ENCODE results near the gene CFAP299. TPM values are rescaled to one million over a fixed set of nuclear protein-coding genes. Genes with fewer than 3 reads are reported as not detected.

Gene CFAP299
- total and polyA plus RNA-seq, 4 donors = 2.8 to 30.2 (median 6.6) TPM

GRCh38 chr4:80446248-80446647, 110.7 kb downstream of the CFAP299 start:
- H3K36me3 ChIP-seq (ENCODE audit: control insufficient read depth in 4 of 4, insufficient read depth in 4 of 4, low read length in 4 of 4) = no peaks in the 10 kb centered on the region
- ATAC-seq (ENCODE audit: insufficient read depth, low FRiP score) (no peak), DNase-seq (no peak)
- H3K27me3 ChIP-seq (ENCODE audit: control insufficient read depth in 3 of 3, insufficient read depth in 3 of 3, low read length in 2 of 3) = no peaks in the 10 kb centered on the region
- no peak overlapping the region for H3K4me3 ChIP-seq
- no peaks in the 10 kb centered on the region for H3K9me3 ChIP-seq (ENCODE audit: control insufficient read depth in 4 of 4, insufficient read depth in 3 of 4, low read length in 3 of 4)
- H3K9ac ChIP-seq (ENCODE audit: insufficient read depth in 1 of 2, low read length in 2 of 2) = no peak overlapping the region
- H3K4me1 ChIP-seq (ENCODE audit: control insufficient read depth in 5 of 5, insufficient read depth in 5 of 5, low read length in 5 of 5) = no peaks in the 10 kb centered on the region
- no peak overlapping the region for H3K27ac ChIP-seq (ENCODE audit: low read depth in 1 of 2, low read length in 1 of 2)
- no peak for TF ChIP-seq CTCF (IDR thresholded peaks at IDR 0.05; ENCODE audit: control extremely low read depth, extremely low read depth)

GRCh38 chr4:80446664-80447063, 111.1 kb downstream of the CFAP299 start:
- no peak overlapping the region for H3K4me3 ChIP-seq
- H3K36me3 ChIP-seq (ENCODE audit: control insufficient read depth in 4 of 4, insufficient read depth in 4 of 4, low read length in 4 of 4) = no peaks in the 10 kb centered on the region
- H3K27me3 ChIP-seq (ENCODE audit: control insufficient read depth in 3 of 3, insufficient read depth in 3 of 3, low read length in 2 of 3) = no peaks in the 10 kb centered on the region
- H3K27ac ChIP-seq (ENCODE audit: low read depth in 1 of 2, low read length in 1 of 2) = no peak overlapping the region
- TF ChIP-seq CTCF (IDR thresholded peaks at IDR 0.05; ENCODE audit: control extremely low read depth, extremely low read depth) = no peak
- H3K9me3 ChIP-seq (ENCODE audit: control insufficient read depth in 4 of 4, insufficient read depth in 3 of 4, low read length in 3 of 4) = no peaks in the 10 kb centered on the region
- DNase-seq (no peak), ATAC-seq (ENCODE audit: insufficient read depth, low FRiP score) (no peak)
- 64 to 76% methylated on average over 1 of the region's 1 CpG for WGBS, 2 donors
- H3K9ac ChIP-seq (ENCODE audit: insufficient read depth in 1 of 2, low read length in 2 of 2) = no peak overlapping the region
- H3K4me1 ChIP-seq (ENCODE audit: control insufficient read depth in 5 of 5, insufficient read depth in 5 of 5, low read length in 5 of 5) = no peaks in the 10 kb centered on the region

- H3K27ac ChIP-seq (ENCODE audit: low read depth in 1 of 2, low read length in 1 of 2) = no peak overlapping the region
- no peak overlapping the region for H3K9ac ChIP-seq (ENCODE audit: insufficient read depth in 1 of 2, low read length in 2 of 2)
- no peaks in the 10 kb centered on the region for H3K4me1 ChIP-seq (ENCODE audit: control insufficient read depth in 5 of 5, insufficient read depth in 5 of 5, low read length in 5 of 5)
- no peak overlapping the region for H3K4me3 ChIP-seq
- H3K36me3 ChIP-seq (ENCODE audit: control insufficient read depth in 4 of 4, insufficient read depth in 4 of 4, low read length in 4 of 4) = no peaks in the 10 kb centered on the region
- no peaks in the 10 kb centered on the region for H3K9me3 ChIP-seq (ENCODE audit: control insufficient read depth in 4 of 4, insufficient read depth in 3 of 4, low read length in 3 of 4)
- no peaks in the 10 kb centered on the region for H3K27me3 ChIP-seq (ENCODE audit: control insufficient read depth in 3 of 3, insufficient read depth in 3 of 3, low read length in 2 of 3)
- DNase-seq (no peak), ATAC-seq (ENCODE audit: insufficient read depth, low FRiP score) (no peak)
- 93 to 95% methylated on average over 9 of the region's 9 CpGs for WGBS, 2 donors
- TF ChIP-seq CTCF (IDR thresholded peaks at IDR 0.05; ENCODE audit: control extremely low read depth, extremely low read depth) = no peak
These were observed 112.0 kb downstream of the CFAP299 start for GRCh38 chr4:80447493-80447892.

- Histone ChIP-seq H3K27ac (ENCODE audit: low read depth in 1 of 2, low read length in 1 of 2) (no peak overlapping the region), H3K4me1 (ENCODE audit: control insufficient read depth in 5 of 5, insufficient read depth in 5 of 5, low read length in 5 of 5) (no peaks in the 10 kb centered on the region), H3K27me3 (ENCODE audit: control insufficient read depth in 3 of 3, insufficient read depth in 3 of 3, low read length in 2 of 3) (no peaks in the 10 kb centered on the region), H3K9me3 (ENCODE audit: control insufficient read depth in 4 of 4, insufficient read depth in 3 of 4, low read length in 3 of 4) (no peaks in the 10 kb centered on the region), H3K4me3 (no peak overlapping the region), H3K9ac (ENCODE audit: insufficient read depth in 1 of 2, low read length in 2 of 2) (no peak overlapping the region), H3K36me3 (ENCODE audit: control insufficient read depth in 4 of 4, insufficient read depth in 4 of 4, low read length in 4 of 4) (no peaks in the 10 kb centered on the region)
- TF ChIP-seq CTCF (IDR thresholded peaks at IDR 0.05; ENCODE audit: control extremely low read depth, extremely low read depth) = no peak
- ATAC-seq (ENCODE audit: insufficient read depth, low FRiP score) (no peak), DNase-seq (no peak)
- WGBS, 2 donors = 84 to 94% methylated on average over 1 of the region's 1 CpG
These were observed 112.5 kb downstream of the CFAP299 start for GRCh38 chr4:80448056-80448455.

Measured in lung (tissue), 12 donors.